ENCODE results near the gene CEP76. TPM values are rescaled to one million over a fixed set of nuclear protein-coding genes. Genes with fewer than 3 reads are reported as not detected.

CEP76 gene
- total RNA-seq, 1 experiment from 2014 or later, result 26.4 TPM

DNA sequence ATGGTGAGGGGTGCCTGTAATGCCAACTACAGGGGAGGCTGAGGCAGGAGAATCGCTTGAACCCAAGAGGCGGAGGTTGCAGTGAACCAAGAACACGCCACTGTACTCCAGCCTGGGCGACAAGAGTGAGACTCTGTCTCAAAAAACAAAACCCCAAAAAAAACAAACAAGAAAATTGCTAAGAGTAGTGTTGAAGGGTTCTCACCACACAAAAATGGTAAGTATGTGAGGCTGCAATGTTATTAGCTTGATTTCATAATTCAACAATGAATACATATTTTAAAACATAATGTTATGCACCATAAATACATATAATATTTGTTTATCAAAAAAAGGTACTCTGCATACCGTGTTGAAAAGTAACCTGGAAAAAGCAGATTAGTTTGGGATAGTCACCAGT lies 46.1 kb upstream of the CEP76 start:
- DNase-seq, result no peak
- intact Hi-C loops (cut with micrococcal nuclease; ENCODE audit: unreplicated experiment), result no loop called here
- no peak for TF ChIP-seq CTCF (IDR thresholded peaks at IDR 0.05; ENCODE audit: insufficient read depth in 1 of 2, low read depth in 1 of 2, low read length in 1 of 2, severe bottlenecking in 1 of 2, unreplicated experiment in 1 of 2)
- peaks cover 5% of the 10 kb centered on the region for H3K36me3 Mint-ChIP-seq (ENCODE audit: insufficient read depth, unreplicated experiment)
- no peaks in the 10 kb centered on the region for H3K4me1 Mint-ChIP-seq (ENCODE audit: low read depth, unreplicated experiment)
- Histone ChIP-seq H3K4me3 (ENCODE audit: low read depth, low read length) (no peak overlapping the region), H3K36me3 (ENCODE audit: control insufficient read depth, insufficient read depth, low read length) (no peaks in the 10 kb centered on the region), H3K9me3 (no peaks in the 10 kb centered on the region), H3K4me1 (no peaks in the 10 kb centered on the region), H3K27me3 (replicated peaks; ENCODE audit: control insufficient read depth, insufficient read depth, low read length) (no peaks in the 10 kb centered on the region)
- POLR2A ChIA-PET, result no interaction called here
- H3K27ac Mint-ChIP-seq (ENCODE audit: unreplicated experiment), result peak overlapping the region; percentile 45
- BruUV-seq (replicated peaks), result no TSS peak
- H3K9me3 Mint-ChIP-seq (ENCODE audit: unreplicated experiment), result no peaks in the 10 kb centered on the region
- H3K4me3 Mint-ChIP-seq (ENCODE audit: unreplicated experiment), result no peak overlapping the region
- CTCF ChIA-PET, result no interaction called here
- H3K27me3 Mint-ChIP-seq (ENCODE audit: insufficient read depth, unreplicated experiment), result no peaks in the 10 kb centered on the region

GRCh38 chr18:12747530-12748315 lies 45.2 kb upstream of the CEP76 start:
- intact Hi-C loops (cut with micrococcal nuclease; ENCODE audit: unreplicated experiment), result no loop called here
- Mint-ChIP-seq H3K36me3 (ENCODE audit: insufficient read depth, unreplicated experiment) (peaks cover 5% of the 10 kb centered on the region), H3K27me3 (ENCODE audit: insufficient read depth, unreplicated experiment) (no peaks in the 10 kb centered on the region), H3K27ac (ENCODE audit: unreplicated experiment) (no peak overlapping the region), H3K9me3 (ENCODE audit: unreplicated experiment) (no peaks in the 10 kb centered on the region), H3K4me1 (ENCODE audit: low read depth, unreplicated experiment) (no peaks in the 10 kb centered on the region), H3K4me3 (ENCODE audit: unreplicated experiment) (no peak overlapping the region)
- no peak for TF ChIP-seq CTCF (IDR thresholded peaks at IDR 0.05; ENCODE audit: insufficient read depth in 1 of 2, low read depth in 1 of 2, low read length in 1 of 2, severe bottlenecking in 1 of 2, unreplicated experiment in 1 of 2)
- no peak for DNase-seq
- no peaks in the 10 kb centered on the region for H3K27me3 ChIP-seq (replicated peaks; ENCODE audit: control insufficient read depth, insufficient read depth, low read length)
- BruUV-seq (replicated peaks), result no TSS peak
- no peak overlapping the region for H3K4me3 ChIP-seq (ENCODE audit: low read depth, low read length)
- no peaks in the 10 kb centered on the region for H3K4me1 ChIP-seq
- no peaks in the 10 kb centered on the region for H3K36me3 ChIP-seq (ENCODE audit: control insufficient read depth, insufficient read depth, low read length)
- H3K9me3 ChIP-seq, result no peaks in the 10 kb centered on the region
- ChIA-PET POLR2A (no interaction called here), CTCF (no interaction called here)

DNA sequence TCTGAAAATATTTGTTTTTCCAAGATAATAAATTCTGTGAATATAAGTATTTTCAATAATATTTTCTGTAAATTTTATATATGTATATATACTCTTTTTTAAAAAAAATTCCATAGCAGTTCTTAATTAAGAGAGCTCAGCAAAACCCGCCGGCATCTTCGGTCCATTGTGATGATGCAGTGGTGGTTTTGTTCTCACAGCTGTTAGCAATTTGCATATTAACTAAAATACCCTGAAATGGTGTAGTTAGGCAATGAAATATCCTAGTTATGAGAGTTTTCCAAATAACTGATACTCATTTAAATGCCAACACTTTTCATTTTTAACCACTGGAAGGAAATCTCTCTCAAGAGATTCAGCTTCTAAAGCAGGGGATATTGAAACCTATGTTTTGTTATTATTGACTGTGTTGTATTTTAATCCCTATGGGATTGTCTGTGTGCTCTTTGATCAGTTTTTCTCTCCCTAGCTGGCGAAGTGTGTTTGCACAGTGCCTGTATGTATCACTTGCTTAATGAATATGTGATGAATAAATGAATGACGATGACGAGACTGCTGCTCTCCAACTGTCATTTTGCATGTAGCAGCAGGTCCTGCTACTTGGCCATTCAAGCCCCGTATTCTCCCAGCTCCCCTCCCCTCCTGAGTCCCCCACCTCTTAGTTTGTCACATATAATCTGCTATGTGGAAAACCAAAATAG lies 42.7 kb upstream of the CEP76 start:
- Mint-ChIP-seq H3K9me3 (ENCODE audit: unreplicated experiment) (no peaks in the 10 kb centered on the region), H3K27me3 (ENCODE audit: insufficient read depth, unreplicated experiment) (no peaks in the 10 kb centered on the region), H3K27ac (ENCODE audit: unreplicated experiment) (no peak overlapping the region), H3K4me3 (ENCODE audit: unreplicated experiment) (no peak overlapping the region), H3K4me1 (ENCODE audit: low read depth, unreplicated experiment) (no peaks in the 10 kb centered on the region), H3K36me3 (ENCODE audit: insufficient read depth, unreplicated experiment) (peaks cover 5% of the 10 kb centered on the region)
- H3K4me3 ChIP-seq (ENCODE audit: low read depth, low read length), result no peak overlapping the region
- ChIA-PET CTCF (interaction anchor here (1.4 kb wide), 1 partner anchor 189 kb away, joined by 5 read pairs; no protein-coding TSS in a partner anchor), POLR2A (no interaction called here)
- H3K9me3 ChIP-seq, result no peaks in the 10 kb centered on the region; the same call in 1 of the 2 replicates
- no peak for DNase-seq
- H3K4me1 ChIP-seq, result peaks cover 8% of the 10 kb centered on the region; the same call in 1 of the 2 replicates
- no peaks in the 10 kb centered on the region for H3K27me3 ChIP-seq (replicated peaks; ENCODE audit: control insufficient read depth, insufficient read depth, low read length)
- no TSS peak for BruUV-seq (replicated peaks)
- TF ChIP-seq CTCF (IDR thresholded peaks at IDR 0.05; ENCODE audit: insufficient read depth in 1 of 2, low read depth in 1 of 2, low read length in 1 of 2, severe bottlenecking in 1 of 2, unreplicated experiment in 1 of 2), result no peak
- H3K36me3 ChIP-seq (ENCODE audit: control insufficient read depth, insufficient read depth, low read length), result no peaks in the 10 kb centered on the region
- intact Hi-C loops (cut with micrococcal nuclease; ENCODE audit: unreplicated experiment), result loop anchor here (2.0 kb wide), 1 partner anchor 14 kb away; no protein-coding TSS in a partner anchor

Data from Caco-2 (cell line).